K562 (cell line): Measurements from ENCODE around the gene SCYL3. TPM values are rescaled to one million over a fixed set of nuclear protein-coding genes. Genes with fewer than 3 reads are reported as not detected.

ENCODE experiments used
- ATAC-seq: fragments of 200-7000 bp; cut with Tn5 transposase; 3 replicates; pipeline ENCODE4 v1.9.1; 2020; ENCODE audit warnings: moderate library complexity
- BruUV-seq: library from RNA; stranded (reverse); fragments of 400-500 nt; replicated peaks from 2 replicates; lab custom pipeline; 2021; lab: Mats Ljungman, UMichigan
- CTCF ChIA-PET: fragments of 300-600 bp; formaldehyde crosslinking; extraction: SDS; loops from one replicate; lab custom pipeline; 2021; ENCODE audit warnings: low intra/inter-chr PET ratio; lab: Yijun Ruan, JAX
- POLR2A ChIA-PET: fragments of 300-600, 350-650 bp; sonication (Branson Sonifier 250); formaldehyde crosslinking; extraction: SDS; loops from one replicate; lab custom pipeline; 2021; ENCODE audit warnings: antibody characterized with exemption, inconsistent platforms; lab: Yijun Ruan, JAX
- DNase-seq, 4 experiments: peaks; one replicate each; pipeline versions ENCODE4 v3.0.0 to v3.0.0-alpha.2; 2011 to 2018; ENCODE audit warnings: low spot score in 3 of 4, mixed read lengths in 3 of 4; ENCODE audit errors: extremely low read depth in 1 of 4
- FAIRE-seq: peaks from 2 replicates; lab custom pipeline; 2011; peaks lifted over from hg19 to GRCh38; lab: Jason Lieb, UNC
- H2AFZ ChIP-seq: 2 replicates; pipeline ENCODE4 v1.6.0; 2011; ENCODE audit warnings: low read depth, low read length, control low read depth, inconsistent platforms
- H3K27ac ChIP-seq: fragments of 200-600 bp; 3 replicates; pipeline ENCODE4 v1.8.0; 2011; ENCODE audit warnings: low read depth, mild to moderate bottlenecking, control low read depth, inconsistent platforms, low read length, moderate library complexity, mixed read lengths; ENCODE audit errors: extremely low read depth
- H3K27me3 ChIP-seq, 2 experiments: fragments of 300-600 bp in 1 of 2; 2 replicates in 1 of 2; 3 replicates in 1 of 2; pipeline versions ENCODE4 v1.6.0 to v1.8.0; 2011; ENCODE audit warnings: inconsistent platforms in 2 of 2, low read length in 2 of 2, mild to moderate bottlenecking in 1 of 2, mixed read lengths in 1 of 2, moderate library complexity in 1 of 2; ENCODE audit not compliant: control insufficient read depth in 2 of 2, insufficient read depth in 2 of 2
- H3K36me3 ChIP-seq: fragments of 300-600 bp; 3 replicates; pipeline ENCODE4 v1.8.0; 2011; ENCODE audit warnings: mild to moderate bottlenecking, low read length, inconsistent platforms; ENCODE audit not compliant: control insufficient read depth, insufficient read depth
- H3K4me1 ChIP-seq, 2 experiments: fragments of 200-600 bp in 1 of 2; replicated peaks in 1 of 2; 2 replicates in 1 of 2; 3 replicates in 1 of 2; pipeline versions ENCODE4 v1.5.1 to v1.8.0; 2011; ENCODE audit warnings: inconsistent platforms in 2 of 2, low read length in 2 of 2, mild to moderate bottlenecking in 1 of 2, mixed read lengths in 1 of 2, moderate library complexity in 1 of 2; ENCODE audit not compliant: control insufficient read depth in 2 of 2, insufficient read depth in 2 of 2
- H3K4me2 ChIP-seq: 2 replicates; pipeline ENCODE4 v1.6.1; 2011; ENCODE audit warnings: low read length, control low read depth, inconsistent platforms, mixed read lengths; ENCODE audit not compliant: insufficient read depth
- H3K4me3 ChIP-seq: fragments of 200-600 bp; sonication (generic), shearing (Covaris generic); 2 replicates; pipeline ENCODE4 v1.5.1; 2016; ENCODE audit warnings: control low read depth, inconsistent platforms
- H3K79me2 ChIP-seq: fragments of 200-600 bp; 3 replicates; pipeline ENCODE4 v1.8.0; 2011; ENCODE audit warnings: low read length, inconsistent platforms; ENCODE audit not compliant: control insufficient read depth, insufficient read depth
- H3K9ac ChIP-seq, 2 experiments: 2 replicates each; pipeline versions ENCODE4 v1.6.0 to v1.6.1; 2011; ENCODE audit warnings: low read depth in 2 of 2, low read length in 2 of 2, control low read depth in 1 of 2, inconsistent platforms in 1 of 2, mild to moderate bottlenecking in 1 of 2, mixed read lengths in 1 of 2; ENCODE audit not compliant: insufficient read depth in 1 of 2
- H3K9me1 ChIP-seq: one replicate; pipeline ENCODE4 v1.6.0; 2011; ENCODE audit warnings: inconsistent platforms, mild to moderate bottlenecking, low read length, moderate library complexity; ENCODE audit not compliant: control insufficient read depth, insufficient read depth
- H3K9me3 ChIP-seq: replicated peaks from 2 replicates; pipeline ENCODE4 v1.5.1; 2011; ENCODE audit warnings: low read depth, low read length, inconsistent platforms; ENCODE audit not compliant: control insufficient read depth, insufficient read depth
- H4K20me1 ChIP-seq: replicated peaks from 2 replicates; pipeline ENCODE4 v1.6.1; 2011; ENCODE audit warnings: low read length, inconsistent platforms, mixed read lengths; ENCODE audit not compliant: control insufficient read depth, insufficient read depth
- ADNP ChIP-seq: fragments of 200-800 bp; sonication (Bioruptor generic); IDR thresholded peaks from 2 replicates; pipeline ENCODE4 v1.6.1; 2016; ENCODE audit warnings: missing genetic modification characterization, missing compliant biosample characterization
- DPF2 ChIP-seq: fragments of 450-650 bp; IDR thresholded peaks from 2 replicates; pipeline ENCODE4 v1.6.1; 2016
- HLTF ChIP-seq: fragments of 450-650 bp; IDR thresholded peaks from 2 replicates; pipeline ENCODE4 v1.6.1; 2016
- IRF2 ChIP-seq: sonication (generic); formaldehyde crosslinking; IDR thresholded peaks from 2 replicates; pipeline ENCODE4 v1.8.1; 2022; ENCODE audit warnings: mild to moderate bottlenecking, missing genetic modification reagents
- LEF1 ChIP-seq: fragments of 450-650 bp; IDR thresholded peaks from 2 replicates; pipeline ENCODE4 v1.6.1; 2016; ENCODE audit warnings: mild to moderate bottlenecking
- MAFK ChIP-seq: IDR thresholded peaks from 2 replicates; pipeline ENCODE4 v1.6.1; 2011; ENCODE audit warnings: low read length, improper control_type of control experiment
- MEF2D ChIP-seq: conservative IDR thresholded peaks from 2 replicates; pipeline ENCODE4 v1.6.1; 2016; ENCODE audit warnings: low read depth, missing genetic modification characterization, missing compliant biosample characterization
- NR2F6 ChIP-seq: fragments of 450-650 bp; formaldehyde crosslinking; IDR thresholded peaks from 2 replicates; pipeline ENCODE4 v1.4.0; 2020; ENCODE audit warnings: mild to moderate bottlenecking
- PURB ChIP-seq: sonication (generic); formaldehyde crosslinking; IDR thresholded peaks from 2 replicates; pipeline ENCODE4 v1.9.0; 2021; ENCODE audit warnings: low read depth, mild to moderate bottlenecking, missing genetic modification reagents
- SIX5 ChIP-seq, 2 experiments: IDR thresholded peaks; 2 replicates each; pipeline ENCODE4 v1.6.1; 2011; ENCODE audit warnings: low read length in 2 of 2, borderline replicate concordance in 1 of 2, low read depth in 1 of 2, mild to moderate bottlenecking in 1 of 2, moderate library complexity in 1 of 2; ENCODE audit not compliant: insufficient read depth in 1 of 2
- TRIM24 ChIP-seq, 2 experiments: fragments of 450-650 bp; IDR thresholded peaks; 2 replicates each; pipeline ENCODE4 v1.6.1; 2016
- ZNF143 ChIP-seq: sonication (generic); formaldehyde crosslinking; IDR thresholded peaks from 2 replicates; pipeline ENCODE4 v1.9.0; 2022; ENCODE audit warnings: mild to moderate bottlenecking, missing genetic modification reagents
- ZNF384 ChIP-seq: IDR thresholded peaks from 2 replicates; pipeline ENCODE4 v1.6.1; 2012; ENCODE audit warnings: low read depth, low read length, improper control_type of control experiment
- ZNF644 ChIP-seq: fragments of 200-800 bp; sonication (Bioruptor generic); IDR thresholded peaks from 2 replicates; pipeline ENCODE4 v1.6.1; 2016; ENCODE audit warnings: low read depth, missing genetic modification characterization, missing compliant biosample characterization
- ZNF668 ChIP-seq: fragments of 250-450 bp; sonication (Bioruptor Pico); IDR thresholded peaks from 2 replicates; pipeline ENCODE4 v1.8.0; 2022; ENCODE audit warnings: mild to moderate bottlenecking, inconsistent platforms
- WGBS: fragments of 100-300 bp; shearing (Covaris generic); methylation state at CpG from one replicate; pipeline ENCODE4 v1.1.6; 2016; ENCODE audit warnings: low coverage, mixed read lengths; ENCODE audit not compliant: insufficient coverage; ENCODE audit errors: missing lambda C conversion rate; 5-methylcytosine and 5-hydroxymethylcytosine counted together
- in situ Hi-C: fragments of 300-500 bp; cut with MboI; formaldehyde crosslinking; loops from 4 replicates; pipeline ENCODE4 v1.15.0; 2018; ENCODE audit warnings: inconsistent platforms, mixed read lengths
- intact Hi-C: fragments of 100-400 bp; cut with micrococcal nuclease; formaldehyde crosslinking; loops from 2 replicates; pipeline ENCODE4 v1.14.2; 2022
- polyA plus RNA-seq, 8 experiments: library from polyadenylated mRNA; depleted of rRNA in 4 of 8; stranded (reverse) in 5 of 8; unstranded in 3 of 8; fragments of >200 nt; fragmentation: Nextera tagmentation in 2 of 8; fragmentation: Illumina TruSeq in 1 of 8; extraction: Ambion mirVana in 2 of 8; extraction: Trizol in 1 of 8; gene quantifications; 2 replicates each; pipeline versions ENCODE4 v1.2.1 to v1.2.3, GENCODE V29; 2011 to 2014; ENCODE audit warnings: inconsistent platforms in 1 of 8, missing spikeins in 1 of 8
- total RNA-seq, 7 experiments: library from RNA; depleted of rRNA in 6 of 7; stranded (reverse); fragments of >200 nt in 6 of 7; fragmentation: Illumina TruSeq in 2 of 7; extraction: Trizol in 2 of 7; gene quantifications; 2 replicates each; pipeline versions ENCODE4 v1.2.1 to v1.2.3, GENCODE V29; 2011 to 2021; ENCODE audit warnings: low replicate concordance in 1 of 7
- TF ChIP-seq, protein P1 (sequence below): IDR thresholded peaks from 2 replicates; pipeline ENCODE4 v1.6.1; 2014; ENCODE audit warnings: antibody characterized with exemption

SCYL3 gene
- total and polyA plus RNA-seq, 9 of the 15 experiments (the other 6 are each of a cell fraction or from before 2014, with no cell fraction given): 3.6 to 11.4 (median 7.1) TPM

- WGBS: 68% methylated on average over 4 of the region's 4 CpGs
- POLR2A ChIA-PET: no interaction called here
- TF ChIP-seq ZNF644 (tag): no peak
- no peak for TF ChIP-seq ZNF668
- TF ChIP-seq DPF2: no peak
- no peak for TF ChIP-seq ZNF384
- no peak for TF ChIP-seq SIX5 (IDR thresholded peaks at IDR 0.05; ENCODE audit: borderline replicate concordance in 1 of 2, insufficient read depth in 1 of 2, low read depth in 1 of 2, low read length in 2 of 2)
- no peak for TF ChIP-seq LEF1
- TF ChIP-seq ADNP (tag): no peak
- TF ChIP-seq PURB (CRISPR knock-in tag): no peak
- no peak for TF ChIP-seq ZNF143
- no peak for TF ChIP-seq MAFK
- no peak for TF ChIP-seq MEF2D (tag)
- no peak for TF ChIP-seq IRF2 (CRISPR knock-in tag)
- TF ChIP-seq TRIM24 (IDR thresholded peaks at IDR 0.05): no peak
- TF ChIP-seq, protein P1, sequence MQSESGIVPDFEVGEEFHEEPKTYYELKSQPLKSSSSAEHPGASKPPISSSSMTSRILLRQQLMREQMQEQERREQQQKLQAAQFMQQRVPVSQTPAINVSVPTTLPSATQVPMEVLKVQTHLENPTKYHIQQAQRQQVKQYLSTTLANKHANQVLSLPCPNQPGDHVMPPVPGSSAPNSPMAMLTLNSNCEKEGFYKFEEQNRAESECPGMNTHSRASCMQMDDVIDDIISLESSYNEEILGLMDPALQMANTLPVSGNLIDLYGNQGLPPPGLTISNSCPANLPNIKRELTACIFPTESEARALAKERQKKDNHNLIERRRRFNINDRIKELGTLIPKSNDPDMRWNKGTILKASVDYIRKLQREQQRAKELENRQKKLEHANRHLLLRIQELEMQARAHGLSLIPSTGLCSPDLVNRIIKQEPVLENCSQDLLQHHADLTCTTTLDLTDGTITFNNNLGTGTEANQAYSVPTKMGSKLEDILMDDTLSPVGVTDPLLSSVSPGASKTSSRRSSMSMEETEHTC: no peak
- no peak for TF ChIP-seq NR2F6
- no peak for TF ChIP-seq HLTF
- TF ChIP-seq, all 486 proteins: peak for 0
- H3K4me2 ChIP-seq: no peak overlapping the region
- no peak overlapping the region for H3K27ac ChIP-seq
- DNase-seq: no peak
- FAIRE-seq: no peak
- H4K20me1 ChIP-seq: no peaks in the 10 kb centered on the region
- no peaks in the 10 kb centered on the region for H3K9me3 ChIP-seq
- H3K79me2 ChIP-seq: no peaks in the 10 kb centered on the region
- peaks cover 78% of the 10 kb centered on the region for H3K36me3 ChIP-seq
- H3K4me1 ChIP-seq: no peaks in the 10 kb centered on the region
- H2AFZ ChIP-seq: no peak overlapping the region
- 0 out of 3 replicates have a peak, but pooled peaks have one; percentile 26 for ATAC-seq
- intact Hi-C loops: no loop called here
- no peak overlapping the region for H3K4me3 ChIP-seq
- BruUV-seq: no TSS peak
- H3K9ac ChIP-seq: no peak overlapping the region
- in situ Hi-C loops: no loop called here
- H3K9me1 ChIP-seq: no peaks in the 10 kb centered on the region
- no peaks in the 10 kb centered on the region for H3K27me3 ChIP-seq
- CTCF ChIA-PET: no interaction called here
Measured at GRCh38 chr1:169859001-169859400, 34.7 kb downstream of the SCYL3 start.
